PFSK-1 (cell line): ENCODE data around the gene C18orf63.

Experiments
- FOXP2 ChIP-seq: optimal IDR thresholded peaks from 2 replicates; pipeline ENCODE3; 2011; ENCODE audit warnings: borderline replicate concordance, control low read depth, inconsistent platforms; ENCODE audit not compliant: insufficient read depth; ENCODE audit errors: extremely low read length, extremely low read depth
- POLR2AphosphoS5 ChIP-seq: IDR thresholded peaks from 2 replicates; pipeline ENCODE4 v1.6.1; 2012; ENCODE audit warnings: low read depth, mild to moderate bottlenecking, control low read depth, low read length, moderate library complexity
- SIN3A ChIP-seq: IDR thresholded peaks from 2 replicates; pipeline ENCODE4 v1.6.1; 2012; ENCODE audit warnings: mild to moderate bottlenecking, low read length, moderate library complexity, borderline replicate concordance; ENCODE audit not compliant: insufficient read depth
- TAF1 ChIP-seq: IDR thresholded peaks from 2 replicates; pipeline ENCODE4 v1.6.1; 2012; ENCODE audit warnings: low read length, control low read depth, borderline replicate concordance; ENCODE audit not compliant: insufficient read depth
- TF ChIP-seq, protein P1 (sequence below), 2 experiments: IDR thresholded peaks; 2 replicates each; pipeline versions ENCODE4 v1.6.1 to v1.8.0; 2011 to 2012; ENCODE audit warnings: low read depth in 2 of 2, low read length in 2 of 2, control low read depth in 1 of 2, inconsistent platforms in 1 of 2, mild to moderate bottlenecking in 1 of 2, moderate library complexity in 1 of 2; ENCODE audit not compliant: insufficient read depth in 1 of 2

Gene C18orf63

DNA sequence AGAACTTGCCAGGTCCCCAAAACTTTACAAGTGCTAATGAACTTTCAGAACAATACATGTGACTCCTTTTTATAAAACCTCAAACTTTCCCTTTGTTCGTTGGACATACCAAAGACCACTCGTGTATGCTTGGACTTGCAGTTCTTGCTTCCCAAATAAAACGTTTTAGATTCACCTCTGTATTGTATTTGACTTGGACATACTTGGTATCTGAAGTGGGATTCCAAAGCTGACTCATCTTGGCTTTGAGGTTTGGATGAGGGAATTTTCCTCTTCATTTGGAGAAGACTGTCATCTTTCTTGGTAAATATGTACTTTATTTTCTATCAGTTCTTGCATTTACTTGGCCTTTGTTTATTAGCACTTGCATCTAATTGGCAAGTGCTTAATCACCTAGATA is 15.9 kb upstream of the C18orf63 start:
- no peak for TF ChIP-seq SIN3A
- TF ChIP-seq TAF1, result no peak
- no peak for TF ChIP-seq FOXP2

DNA sequence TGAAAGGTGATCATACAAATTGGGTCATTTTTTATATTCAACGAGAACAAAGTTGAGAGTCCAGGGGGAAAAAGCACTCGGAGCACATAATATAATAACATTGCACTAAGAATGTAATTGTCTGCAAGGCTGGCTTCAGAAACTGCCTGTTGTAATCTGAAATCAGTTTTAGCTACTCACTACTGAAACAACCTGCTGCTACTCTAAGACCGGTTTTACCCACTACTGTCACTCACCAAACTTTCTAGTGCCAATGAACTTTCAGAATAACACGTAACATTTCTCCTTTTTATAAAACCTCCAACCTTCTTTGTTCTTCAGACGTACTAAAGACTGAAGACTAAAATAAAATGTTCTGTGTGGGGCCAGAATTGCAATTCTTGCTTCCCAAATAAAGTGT is 12.3 kb upstream of the C18orf63 start:
- TF ChIP-seq SIN3A, result no peak
- no peak for TF ChIP-seq FOXP2
- TF ChIP-seq TAF1, result no peak
- TF ChIP-seq POLR2AphosphoS5, result no peak
- TF ChIP-seq, protein P1, sequence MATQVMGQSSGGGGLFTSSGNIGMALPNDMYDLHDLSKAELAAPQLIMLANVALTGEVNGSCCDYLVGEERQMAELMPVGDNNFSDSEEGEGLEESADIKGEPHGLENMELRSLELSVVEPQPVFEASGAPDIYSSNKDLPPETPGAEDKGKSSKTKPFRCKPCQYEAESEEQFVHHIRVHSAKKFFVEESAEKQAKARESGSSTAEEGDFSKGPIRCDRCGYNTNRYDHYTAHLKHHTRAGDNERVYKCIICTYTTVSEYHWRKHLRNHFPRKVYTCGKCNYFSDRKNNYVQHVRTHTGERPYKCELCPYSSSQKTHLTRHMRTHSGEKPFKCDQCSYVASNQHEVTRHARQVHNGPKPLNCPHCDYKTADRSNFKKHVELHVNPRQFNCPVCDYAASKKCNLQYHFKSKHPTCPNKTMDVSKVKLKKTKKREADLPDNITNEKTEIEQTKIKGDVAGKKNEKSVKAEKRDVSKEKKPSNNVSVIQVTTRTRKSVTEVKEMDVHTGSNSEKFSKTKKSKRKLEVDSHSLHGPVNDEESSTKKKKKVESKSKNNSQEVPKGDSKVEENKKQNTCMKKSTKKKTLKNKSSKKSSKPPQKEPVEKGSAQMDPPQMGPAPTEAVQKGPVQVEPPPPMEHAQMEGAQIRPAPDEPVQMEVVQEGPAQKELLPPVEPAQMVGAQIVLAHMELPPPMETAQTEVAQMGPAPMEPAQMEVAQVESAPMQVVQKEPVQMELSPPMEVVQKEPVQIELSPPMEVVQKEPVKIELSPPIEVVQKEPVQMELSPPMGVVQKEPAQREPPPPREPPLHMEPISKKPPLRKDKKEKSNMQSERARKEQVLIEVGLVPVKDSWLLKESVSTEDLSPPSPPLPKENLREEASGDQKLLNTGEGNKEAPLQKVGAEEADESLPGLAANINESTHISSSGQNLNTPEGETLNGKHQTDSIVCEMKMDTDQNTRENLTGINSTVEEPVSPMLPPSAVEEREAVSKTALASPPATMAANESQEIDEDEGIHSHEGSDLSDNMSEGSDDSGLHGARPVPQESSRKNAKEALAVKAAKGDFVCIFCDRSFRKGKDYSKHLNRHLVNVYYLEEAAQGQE (IDR thresholded peaks at IDR 0.05; ENCODE audit: insufficient read depth in 1 of 2, low read depth in 2 of 2, low read length in 2 of 2), result no peak

DNA sequence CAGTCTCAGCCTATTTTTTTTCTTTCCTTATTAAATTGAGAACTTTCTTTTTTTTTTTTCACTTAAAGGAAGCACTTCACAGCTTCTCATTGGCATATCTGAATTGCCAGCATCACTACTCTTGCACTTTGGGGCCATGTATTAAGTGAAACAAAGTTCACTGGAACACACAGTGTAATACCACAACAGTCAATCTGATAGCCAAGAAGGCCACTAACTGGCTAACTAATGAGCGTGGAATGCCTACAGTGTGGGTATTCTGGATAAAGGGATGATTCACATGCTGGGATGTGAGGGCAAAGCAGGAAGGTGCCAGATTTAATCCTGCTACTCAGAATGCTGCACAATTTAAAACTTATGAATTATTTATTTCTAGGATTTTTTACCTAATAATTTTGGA is 11.7 kb upstream of the C18orf63 start:
- TF ChIP-seq SIN3A (no peak), TAF1 (no peak), FOXP2 (no peak), POLR2AphosphoS5 (no peak)
- TF ChIP-seq, protein P1 (IDR thresholded peaks at IDR 0.05; ENCODE audit: insufficient read depth in 1 of 2, low read depth in 2 of 2, low read length in 2 of 2), result no peak

DNA sequence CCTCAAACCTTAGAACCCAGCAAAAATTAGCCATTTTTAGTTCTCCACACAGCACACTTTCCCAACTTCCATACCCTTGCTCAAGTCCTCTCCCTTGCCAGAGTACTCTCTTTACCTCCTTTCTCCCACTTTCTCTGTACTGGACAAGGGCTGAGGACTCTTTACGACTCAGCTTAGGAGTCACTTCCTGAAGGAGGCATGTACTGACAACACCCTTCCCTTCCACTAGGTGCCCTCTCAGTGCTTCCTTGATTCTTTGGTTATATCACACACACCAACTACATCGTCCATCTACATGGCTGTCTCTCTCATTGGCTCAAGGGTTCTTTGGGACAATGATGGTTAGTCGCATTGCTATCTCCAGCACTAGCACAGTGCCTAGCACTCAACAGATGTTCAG is 5.2 kb upstream of the C18orf63 start:
- TF ChIP-seq POLR2AphosphoS5, result no peak

DNA sequence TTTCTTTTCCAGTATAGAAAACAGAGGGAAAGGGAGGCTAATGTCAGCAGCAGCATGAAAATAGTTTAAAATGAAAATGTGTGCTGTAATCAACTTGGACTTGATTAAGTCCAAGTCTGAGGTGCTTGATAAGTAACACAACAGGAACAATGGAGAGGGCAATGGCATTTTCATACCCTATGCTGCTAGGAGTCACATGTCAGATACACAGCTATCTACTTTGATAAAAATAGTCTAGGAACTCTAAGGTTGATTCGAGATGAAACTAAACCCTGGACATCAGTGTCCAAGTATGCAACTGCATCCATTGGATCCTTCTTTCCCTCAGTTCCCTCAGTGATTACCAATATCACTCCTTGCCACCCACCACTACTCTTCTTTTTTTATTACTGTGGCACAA is 4.6 kb upstream of the C18orf63 start:
- no peak for TF ChIP-seq TAF1
- no peak for TF ChIP-seq FOXP2
- TF ChIP-seq SIN3A, result no peak
- TF ChIP-seq, protein P1 (IDR thresholded peaks at IDR 0.05; ENCODE audit: insufficient read depth in 1 of 2, low read depth in 2 of 2, low read length in 2 of 2), result no peak
- TF ChIP-seq POLR2AphosphoS5, result no peak

DNA sequence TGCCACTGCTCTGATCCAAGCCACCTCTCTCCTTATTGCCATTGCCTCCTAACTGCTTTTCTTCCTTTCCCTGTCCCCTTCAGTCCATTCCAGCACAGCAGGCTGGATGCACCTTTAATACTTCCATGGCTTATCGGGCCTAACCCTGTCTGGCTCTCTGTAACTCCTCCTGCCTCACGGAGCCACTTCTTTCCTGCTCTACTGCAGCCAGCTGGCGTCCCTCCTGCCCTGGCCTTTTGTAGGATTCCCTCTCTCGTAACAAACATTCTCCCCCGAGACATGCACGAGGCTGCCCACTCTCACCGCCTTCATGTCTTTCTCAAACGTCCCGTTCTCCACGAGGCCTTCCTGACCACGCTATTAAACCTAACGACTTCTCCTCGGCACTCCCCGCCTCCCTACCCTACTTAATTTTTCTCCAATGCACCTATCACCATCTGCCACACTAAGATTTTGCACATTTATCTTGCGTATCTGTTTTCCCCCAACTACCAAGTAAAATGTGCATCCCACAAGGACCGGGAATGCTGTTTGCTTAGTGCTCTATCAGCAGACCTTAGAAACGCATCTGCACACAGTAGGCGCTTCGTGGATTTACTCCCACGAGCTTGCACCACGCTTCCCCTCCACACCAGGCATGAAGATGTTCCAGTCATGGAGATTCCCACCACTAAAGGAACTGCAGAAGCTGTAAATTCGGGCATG is 728 bp upstream of the C18orf63 start:
- TF ChIP-seq FOXP2 (no peak), TAF1 (no peak), SIN3A (no peak), POLR2AphosphoS5 (no peak)
- TF ChIP-seq, protein P1 (IDR thresholded peaks at IDR 0.05; ENCODE audit: insufficient read depth in 1 of 2, low read depth in 2 of 2, low read length in 2 of 2), result no peak
